OCI-LY7 (cell line): ENCODE measurements around the gene ZGPAT. TPM values are rescaled to one million over a fixed set of nuclear protein-coding genes. Genes with fewer than 3 reads are reported as not detected.

Experiments used
- BruUV-seq: library from RNA; stranded (reverse); fragments of 400-500 nt; replicated peaks from 2 replicates; lab custom pipeline; 2021; lab: Mats Ljungman, UMichigan
- CTCF ChIA-PET: fragments of 300-600 bp; sonication (Branson Sonifier 250); formaldehyde crosslinking; loops from one replicate; lab custom pipeline; 2022; ENCODE audit warnings: antibody characterized with exemption; ENCODE audit not compliant: unreplicated experiment; lab: Charles Lee
- POLR2A ChIA-PET: fragments of 300-600 bp; sonication (Branson Sonifier 250); formaldehyde crosslinking; loops from one replicate; lab custom pipeline; 2022; ENCODE audit warnings: antibody characterized with exemption; lab: Charles Lee
- DNase-seq: peaks from one replicate; pipeline ENCODE4 v3.0.0-alpha.2; 2015; ENCODE audit warnings: low spot score
- H2AFZ ChIP-seq: fragments of 200-600 bp; sonication (generic), shearing (Covaris generic); 2 replicates; pipeline ENCODE4 v1.6.1; 2014; ENCODE audit warnings: mild to moderate bottlenecking, antibody characterized with exemption, low read length, moderate library complexity
- H3K27ac ChIP-seq: fragments of 200-600 bp; sonication (generic); 2 replicates; pipeline ENCODE4 v1.5.1; 2014; ENCODE audit warnings: mixed run types, low read depth, mild to moderate bottlenecking, moderate library complexity, low read length, inconsistent platforms; ENCODE audit not compliant: poor library complexity, severe bottlenecking
- H3K36me3 ChIP-seq: fragments of 200-600 bp; sonication (generic); 2 replicates; pipeline ENCODE4 v1.6.1; 2014; ENCODE audit warnings: mild to moderate bottlenecking, antibody characterized with exemption, low read length, moderate library complexity, mixed read lengths; ENCODE audit not compliant: insufficient read depth
- H3K4me1 ChIP-seq: fragments of 200-600 bp; sonication (generic); 2 replicates; pipeline ENCODE4 v1.5.1; 2014; ENCODE audit warnings: mild to moderate bottlenecking, low read length; ENCODE audit not compliant: insufficient read depth, poor library complexity, severe bottlenecking
- H3K4me2 ChIP-seq: fragments of 200-600 bp; sonication (generic); 2 replicates; pipeline ENCODE4 v1.6.1; 2014; ENCODE audit warnings: mild to moderate bottlenecking, low read length
- H3K4me3 ChIP-seq: fragments of 200-600 bp; sonication (generic); 2 replicates; pipeline ENCODE4 v1.5.1; 2014; ENCODE audit warnings: mild to moderate bottlenecking, low read depth, low read length; ENCODE audit not compliant: poor library complexity, severe bottlenecking
- H3K79me2 ChIP-seq: fragments of 200-600 bp; sonication (generic); 2 replicates; pipeline ENCODE4 v1.6.1; 2016; ENCODE audit warnings: low read depth, mild to moderate bottlenecking, low read length, moderate library complexity, mixed read lengths; ENCODE audit not compliant: insufficient read depth
- H3K9me2 ChIP-seq: fragments of 200-600 bp; sonication (generic); 2 replicates; pipeline ENCODE4 v1.6.1; 2016; ENCODE audit warnings: mild to moderate bottlenecking, low read length, mixed read lengths; ENCODE audit not compliant: insufficient read depth
- H3K9me3 ChIP-seq: fragments of 200-600 bp; sonication (generic); 2 replicates; pipeline ENCODE4 v1.6.1; 2014; ENCODE audit warnings: mild to moderate bottlenecking, mixed run types, low read length, mixed read lengths
- H4K20me1 ChIP-seq: fragments of 200-600 bp; sonication (generic); 2 replicates; pipeline ENCODE4 v1.6.1; 2014; ENCODE audit warnings: mild to moderate bottlenecking, antibody characterized with exemption, low read length, moderate library complexity, mixed read lengths; ENCODE audit not compliant: insufficient read depth
- EZH2phosphoT487 ChIP-seq: fragments of 200-600 bp; sonication (generic); IDR thresholded peaks from 2 replicates; pipeline ENCODE4 v1.6.1; 2018; ENCODE audit warnings: low read depth, borderline replicate concordance, mild to moderate bottlenecking, mixed run types, antibody characterized with exemption, low read length, moderate library complexity, mixed read lengths
- intact Hi-C: fragments of 100-400 bp; cut with micrococcal nuclease; formaldehyde crosslinking; loops from one replicate; pipeline ENCODE4 v1.10.0; 2022; ENCODE audit not compliant: unreplicated experiment
- total RNA-seq, 2 experiments: library from RNA; depleted of rRNA in 1 of 2; stranded (reverse); fragments of >200 nt in 1 of 2; shearing (Covaris generic) in 1 of 2; gene quantifications; 2 replicates each; pipeline ENCODE4 v1.2.3, GENCODE V29; 2014 to 2022
- TF ChIP-seq, protein P1 (sequence below): fragments of 200-600 bp; sonication (generic); conservative IDR thresholded peaks from 2 replicates; pipeline ENCODE4 v1.5.1; 2014; ENCODE audit warnings: mild to moderate bottlenecking, antibody characterized with exemption, low read length, moderate library complexity, mixed read lengths

The ZGPAT gene
- total RNA-seq, 2 experiments from 2014 or later: 43.9 to 55.4 TPM

DNA sequence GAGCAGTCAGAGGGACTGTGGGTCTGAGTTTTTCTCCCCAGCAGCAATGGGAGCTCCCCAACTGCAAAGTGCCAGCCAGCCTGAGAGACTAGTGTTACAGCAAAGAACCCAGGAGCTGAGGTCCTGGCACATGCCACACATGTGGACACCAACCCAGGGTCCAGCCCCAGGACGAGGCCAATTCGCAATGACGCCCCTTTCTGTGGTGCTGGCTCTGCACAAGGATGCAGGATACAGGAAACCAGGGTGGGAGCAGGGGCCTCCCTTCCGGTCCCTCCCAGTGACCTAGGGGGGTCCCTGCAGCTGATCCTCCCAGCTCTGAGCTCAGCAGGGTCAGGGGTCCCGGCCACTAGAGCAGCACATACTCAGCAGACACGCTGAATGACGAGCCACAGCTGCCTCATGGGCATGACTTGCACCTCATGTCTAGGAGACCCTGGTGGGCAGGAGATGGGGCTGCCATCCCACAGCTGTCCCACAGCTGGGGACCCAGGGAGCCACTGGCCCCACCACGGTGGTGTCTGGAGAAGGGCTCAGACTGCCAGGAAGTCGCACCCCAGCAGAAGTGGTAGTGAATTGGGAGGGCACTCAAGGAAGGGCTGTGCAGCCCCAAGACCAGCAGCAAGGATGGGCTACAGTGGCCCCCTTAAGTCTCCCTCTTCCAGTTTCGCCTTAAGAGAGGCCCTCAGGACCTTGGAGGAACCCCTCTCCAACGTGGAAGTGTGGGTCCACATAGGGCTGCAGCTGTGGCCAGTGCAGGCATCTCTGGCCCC lies 3.7 kb upstream of the ZGPAT start:
- BruUV-seq: no TSS peak
- H3K9me3 ChIP-seq: no peaks in the 10 kb centered on the region
- peaks cover 33% of the 10 kb centered on the region for H3K79me2 ChIP-seq
- ChIA-PET POLR2A (no interaction called here), CTCF (no interaction called here)
- TF ChIP-seq EZH2phosphoT487: no peak
- TF ChIP-seq, protein P1, sequence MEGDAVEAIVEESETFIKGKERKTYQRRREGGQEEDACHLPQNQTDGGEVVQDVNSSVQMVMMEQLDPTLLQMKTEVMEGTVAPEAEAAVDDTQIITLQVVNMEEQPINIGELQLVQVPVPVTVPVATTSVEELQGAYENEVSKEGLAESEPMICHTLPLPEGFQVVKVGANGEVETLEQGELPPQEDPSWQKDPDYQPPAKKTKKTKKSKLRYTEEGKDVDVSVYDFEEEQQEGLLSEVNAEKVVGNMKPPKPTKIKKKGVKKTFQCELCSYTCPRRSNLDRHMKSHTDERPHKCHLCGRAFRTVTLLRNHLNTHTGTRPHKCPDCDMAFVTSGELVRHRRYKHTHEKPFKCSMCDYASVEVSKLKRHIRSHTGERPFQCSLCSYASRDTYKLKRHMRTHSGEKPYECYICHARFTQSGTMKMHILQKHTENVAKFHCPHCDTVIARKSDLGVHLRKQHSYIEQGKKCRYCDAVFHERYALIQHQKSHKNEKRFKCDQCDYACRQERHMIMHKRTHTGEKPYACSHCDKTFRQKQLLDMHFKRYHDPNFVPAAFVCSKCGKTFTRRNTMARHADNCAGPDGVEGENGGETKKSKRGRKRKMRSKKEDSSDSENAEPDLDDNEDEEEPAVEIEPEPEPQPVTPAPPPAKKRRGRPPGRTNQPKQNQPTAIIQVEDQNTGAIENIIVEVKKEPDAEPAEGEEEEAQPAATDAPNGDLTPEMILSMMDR: no peak
- intact Hi-C loops: no loop called here
- H4K20me1 ChIP-seq: peaks cover 8% of the 10 kb centered on the region; the same call in 1 of the 2 replicates
- H3K36me3 ChIP-seq: peaks cover 51% of the 10 kb centered on the region
- no peak overlapping the region for H2AFZ ChIP-seq
- H3K4me2 ChIP-seq: no peak overlapping the region
- DNase-seq: no peak
- H3K4me1 ChIP-seq: peaks cover 21% of the 10 kb centered on the region
- H3K27ac ChIP-seq: no peak overlapping the region
- no peak overlapping the region for H3K4me3 ChIP-seq
- H3K9me2 ChIP-seq: no peaks in the 10 kb centered on the region

DNA sequence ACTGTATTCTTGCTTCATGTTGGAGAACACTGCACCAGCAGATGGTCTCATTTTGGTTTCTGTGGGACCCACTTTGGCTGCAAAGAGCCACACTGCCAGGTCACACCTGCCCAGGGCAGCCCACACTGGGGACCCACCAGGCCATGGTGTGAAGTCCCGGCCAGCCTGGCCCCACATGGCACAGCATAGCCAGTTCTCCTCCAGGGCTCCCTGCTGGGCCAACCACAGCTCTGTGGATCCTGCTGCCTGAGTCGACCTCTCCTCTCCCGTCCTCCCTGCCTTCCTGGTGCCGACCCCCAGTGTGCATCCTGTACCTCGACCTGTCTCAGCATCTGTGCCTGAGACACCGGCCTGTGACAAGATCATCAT lies 3.1 kb upstream of the ZGPAT start:
- Histone ChIP-seq H2AFZ (no peak overlapping the region), H3K4me3 (no peak overlapping the region), H3K9me2 (no peaks in the 10 kb centered on the region), H4K20me1 (peaks cover 8% of the 10 kb centered on the region; the same call in 1 of the 2 replicates), H3K79me2 (peaks cover 39% of the 10 kb centered on the region), H3K27ac (no peak overlapping the region), H3K9me3 (no peaks in the 10 kb centered on the region), H3K4me2 (no peak overlapping the region), H3K36me3 (peaks cover 54% of the 10 kb centered on the region), H3K4me1 (peaks cover 21% of the 10 kb centered on the region)
- ChIA-PET POLR2A (no interaction called here), CTCF (no interaction called here)
- intact Hi-C loops: loop anchor here (5.0 kb wide), 1 partner anchor 83 kb away; no protein-coding TSS in a partner anchor
- no peak for TF ChIP-seq EZH2phosphoT487
- TF ChIP-seq, protein P1: no peak
- DNase-seq: no peak
- no TSS peak for BruUV-seq
